ENCODE data around the gene FIGNL2.

The FIGNL2 gene

DNA sequence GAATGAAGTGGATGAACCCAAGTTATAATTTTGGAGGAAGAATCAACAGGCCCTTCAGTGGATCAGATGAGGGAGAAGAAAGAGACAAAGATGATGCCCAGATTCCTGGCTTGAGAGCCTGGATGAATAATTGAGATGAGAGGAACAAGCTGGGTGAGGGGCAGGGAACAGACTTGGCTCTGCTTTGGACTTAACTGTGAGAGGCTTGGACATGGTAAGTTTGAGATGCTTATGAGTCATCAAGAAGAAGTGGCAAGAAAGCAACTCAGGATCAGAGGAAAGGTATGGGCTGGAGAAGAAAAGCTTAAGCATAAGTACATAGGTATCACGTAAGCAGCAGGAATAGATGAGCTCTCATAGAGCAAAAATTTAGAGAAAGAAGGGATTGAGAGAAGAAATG, 55.3 kb downstream of the FIGNL2 start:
- H3K27me3 ChIP-seq (ENCODE audit: control insufficient read depth, insufficient read depth, low read length), result no peaks in the 10 kb centered on the region
- peaks cover 3% of the 10 kb centered on the region for H3K36me3 ChIP-seq (ENCODE audit: control insufficient read depth, insufficient read depth, low read length)
- no peak overlapping the region for H3K4me3 ChIP-seq (ENCODE audit: low read depth, low read length)
- no peaks in the 10 kb centered on the region for H3K9me3 ChIP-seq (ENCODE audit: control insufficient read depth, insufficient read depth, low read length)
- H3K9ac ChIP-seq (ENCODE audit: low read depth, low read length), result no peak overlapping the region
- no peaks in the 10 kb centered on the region for H3K4me1 ChIP-seq (ENCODE audit: control insufficient read depth, insufficient read depth, low read length)

DNA sequence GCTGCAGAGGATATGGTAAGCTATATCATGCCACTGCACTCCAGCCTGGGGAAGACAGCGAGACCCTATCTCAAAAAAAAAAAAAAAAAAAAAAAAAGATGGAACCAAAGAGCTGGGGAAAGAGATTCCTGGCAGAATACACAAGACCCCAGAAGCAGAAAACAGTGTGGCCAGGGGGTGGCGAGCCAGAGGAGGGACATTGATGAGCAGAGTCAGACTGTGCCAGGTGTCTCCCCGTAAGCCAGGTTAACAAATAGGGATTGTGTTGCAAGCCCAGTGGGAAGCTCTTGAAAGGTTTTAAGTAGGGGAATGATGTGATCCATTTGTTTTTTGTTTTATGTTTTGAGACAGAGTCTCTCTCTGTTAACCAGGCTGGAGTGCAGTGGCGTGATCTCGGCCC, 56.1 kb downstream of the FIGNL2 start:
- Histone ChIP-seq H3K9ac (ENCODE audit: low read depth, low read length) (no peak overlapping the region), H3K9me3 (ENCODE audit: control insufficient read depth, insufficient read depth, low read length) (no peaks in the 10 kb centered on the region), H3K4me3 (ENCODE audit: low read depth, low read length) (no peak overlapping the region), H3K36me3 (ENCODE audit: control insufficient read depth, insufficient read depth, low read length) (no peaks in the 10 kb centered on the region), H3K4me1 (ENCODE audit: control insufficient read depth, insufficient read depth, low read length) (no peaks in the 10 kb centered on the region), H3K27me3 (ENCODE audit: control insufficient read depth, insufficient read depth, low read length) (no peaks in the 10 kb centered on the region)

DNA sequence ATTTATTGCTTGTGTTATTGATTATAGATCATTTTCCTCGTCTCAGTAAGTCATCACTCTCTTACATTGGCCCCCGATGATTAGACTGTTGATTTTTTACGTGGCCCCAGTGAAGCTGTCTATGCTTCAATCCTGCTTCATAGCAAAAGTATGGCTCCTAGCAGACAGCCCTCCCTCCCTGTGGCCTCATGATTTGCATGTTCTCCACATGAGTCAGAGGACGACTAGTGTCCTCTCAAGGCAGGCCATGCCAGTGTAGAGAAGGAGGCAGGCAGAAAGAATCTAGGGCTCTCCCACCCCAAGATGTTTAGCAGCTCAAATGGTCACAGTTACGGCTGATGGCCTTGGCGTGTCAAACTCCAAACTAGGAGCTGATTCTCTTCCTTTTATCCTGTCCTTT, 59.6 kb downstream of the FIGNL2 start:
- Histone ChIP-seq H3K9me3 (ENCODE audit: control insufficient read depth, insufficient read depth, low read length) (no peaks in the 10 kb centered on the region), H3K4me3 (ENCODE audit: low read depth, low read length) (no peak overlapping the region), H3K4me1 (ENCODE audit: control insufficient read depth, insufficient read depth, low read length) (no peaks in the 10 kb centered on the region), H3K9ac (ENCODE audit: low read depth, low read length) (no peak overlapping the region), H3K27me3 (ENCODE audit: control insufficient read depth, insufficient read depth, low read length) (no peaks in the 10 kb centered on the region), H3K36me3 (ENCODE audit: control insufficient read depth, insufficient read depth, low read length) (no peaks in the 10 kb centered on the region)

DNA sequence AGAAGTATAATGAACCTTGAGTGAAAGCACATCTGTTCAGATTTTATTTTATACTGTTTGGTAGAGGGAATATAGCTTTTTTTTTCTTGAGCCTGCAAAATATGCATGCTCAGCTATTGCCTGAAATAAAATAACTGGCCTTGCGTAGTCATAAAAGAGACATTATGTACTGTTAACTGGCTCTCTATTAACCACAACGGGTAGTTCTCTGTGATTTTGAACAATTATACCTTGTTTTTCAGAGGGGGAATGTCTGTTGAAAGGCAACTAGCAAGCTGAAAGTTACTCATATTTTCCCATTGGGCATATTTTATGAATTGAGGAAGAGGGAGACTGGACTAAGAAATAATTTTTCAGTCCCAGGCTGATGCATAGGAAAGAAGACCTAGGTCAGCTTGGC, 62.6 kb downstream of the FIGNL2 start:
- no peak overlapping the region for H3K9ac ChIP-seq (ENCODE audit: low read depth, low read length)
- H3K36me3 ChIP-seq (ENCODE audit: control insufficient read depth, insufficient read depth, low read length), result no peaks in the 10 kb centered on the region
- H3K9me3 ChIP-seq (ENCODE audit: control insufficient read depth, insufficient read depth, low read length), result no peaks in the 10 kb centered on the region
- no peaks in the 10 kb centered on the region for H3K4me1 ChIP-seq (ENCODE audit: control insufficient read depth, insufficient read depth, low read length)
- no peaks in the 10 kb centered on the region for H3K27me3 ChIP-seq (ENCODE audit: control insufficient read depth, insufficient read depth, low read length)
- no peak overlapping the region for H3K4me3 ChIP-seq (ENCODE audit: low read depth, low read length)

DNA sequence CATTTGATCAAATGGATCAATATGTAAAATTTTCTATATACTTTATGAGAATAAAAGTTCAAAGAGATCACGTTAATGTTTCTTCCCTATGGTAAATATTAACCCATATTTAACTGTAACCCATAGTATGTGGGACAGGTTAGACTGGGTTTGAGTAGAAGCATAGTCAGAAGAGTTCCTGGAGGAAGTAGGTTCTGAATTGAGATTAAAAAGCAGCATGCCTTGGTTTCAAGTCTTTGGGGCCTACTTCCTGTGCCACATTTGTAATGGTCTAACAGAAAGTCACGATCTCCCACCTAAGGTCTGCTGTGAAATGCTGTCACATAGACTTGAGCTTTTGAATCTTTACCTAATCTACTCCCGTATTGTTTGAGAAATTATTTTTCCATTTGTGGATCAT, 63.8 kb downstream of the FIGNL2 start:
- Histone ChIP-seq H3K9me3 (ENCODE audit: control insufficient read depth, insufficient read depth, low read length) (no peaks in the 10 kb centered on the region), H3K9ac (ENCODE audit: low read depth, low read length) (no peak overlapping the region), H3K27me3 (ENCODE audit: control insufficient read depth, insufficient read depth, low read length) (no peaks in the 10 kb centered on the region), H3K4me1 (ENCODE audit: control insufficient read depth, insufficient read depth, low read length) (no peaks in the 10 kb centered on the region), H3K36me3 (ENCODE audit: control insufficient read depth, insufficient read depth, low read length) (no peaks in the 10 kb centered on the region), H3K4me3 (ENCODE audit: low read depth, low read length) (no peak overlapping the region)

DNA sequence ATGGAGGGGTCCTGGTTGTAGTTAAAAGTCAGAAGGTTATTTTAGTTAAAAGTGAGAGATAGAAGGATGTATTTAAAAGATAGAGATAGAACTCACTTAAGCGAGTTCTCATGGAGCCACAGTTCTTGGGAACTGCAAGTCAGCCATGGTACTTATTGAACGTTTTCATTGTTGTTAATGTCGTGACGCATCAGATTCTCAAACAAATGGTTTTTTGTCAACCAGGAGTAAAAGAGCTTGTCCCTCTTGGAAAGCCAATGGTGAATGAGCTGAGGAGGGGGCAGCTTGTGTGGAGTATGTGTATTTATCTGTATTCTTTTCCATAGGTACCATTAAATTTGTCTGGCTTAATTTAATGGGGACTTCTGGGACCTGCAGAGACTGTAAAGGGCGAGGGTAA, 68.6 kb downstream of the FIGNL2 start:
- Histone ChIP-seq H3K4me3 (ENCODE audit: low read depth, low read length) (no peak overlapping the region), H3K9me3 (ENCODE audit: control insufficient read depth, insufficient read depth, low read length) (no peaks in the 10 kb centered on the region), H3K36me3 (ENCODE audit: control insufficient read depth, insufficient read depth, low read length) (no peaks in the 10 kb centered on the region), H3K27me3 (ENCODE audit: control insufficient read depth, insufficient read depth, low read length) (no peaks in the 10 kb centered on the region), H3K4me1 (ENCODE audit: control insufficient read depth, insufficient read depth, low read length) (no peaks in the 10 kb centered on the region), H3K9ac (ENCODE audit: low read depth, low read length) (no peak overlapping the region)

DNA sequence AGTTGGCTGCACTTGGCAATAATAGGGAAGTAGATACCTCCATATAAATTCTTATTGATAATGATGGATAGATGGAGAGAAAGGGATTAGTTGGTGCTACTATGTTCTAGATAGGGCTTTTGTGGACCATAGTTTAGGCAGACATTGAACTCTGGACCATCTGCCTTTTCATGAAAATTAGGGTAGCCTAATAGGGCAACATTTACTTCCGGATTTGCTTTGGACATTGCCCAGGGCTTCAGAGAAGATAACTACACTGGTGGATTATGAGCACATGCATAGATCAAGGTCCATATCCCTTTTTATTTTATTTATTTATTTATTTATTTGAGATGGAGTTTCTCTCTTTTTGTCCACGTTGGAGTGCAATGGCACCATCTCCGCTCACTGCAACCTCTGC, 70.5 kb downstream of the FIGNL2 start:
- H3K9me3 ChIP-seq (ENCODE audit: control insufficient read depth, insufficient read depth, low read length), result no peaks in the 10 kb centered on the region

DNA sequence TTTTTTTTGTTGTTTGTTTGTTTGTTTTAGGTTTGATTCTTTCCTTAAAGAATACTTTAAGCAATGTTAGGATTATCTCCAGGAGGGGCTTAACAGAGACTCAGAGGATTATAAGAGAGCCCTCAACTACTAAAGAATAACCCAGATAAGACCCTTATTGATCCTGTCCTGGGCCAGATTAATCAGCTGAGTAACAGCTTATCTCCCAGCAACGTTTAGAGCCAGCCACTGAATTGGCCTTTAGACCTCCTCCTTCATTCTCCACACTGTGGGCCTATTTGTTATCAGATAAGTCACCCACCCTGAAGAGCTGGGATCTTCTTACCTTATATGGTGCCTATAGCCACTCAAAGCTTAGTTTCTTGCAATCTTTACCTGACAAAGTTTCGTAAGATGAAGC, 71.1 kb downstream of the FIGNL2 start:
- H3K9ac ChIP-seq (ENCODE audit: low read depth, low read length), result no peak overlapping the region
- H3K9me3 ChIP-seq (ENCODE audit: control insufficient read depth, insufficient read depth, low read length), result no peaks in the 10 kb centered on the region
- no peak overlapping the region for H3K4me3 ChIP-seq (ENCODE audit: low read depth, low read length)
- no peaks in the 10 kb centered on the region for H3K27me3 ChIP-seq (ENCODE audit: control insufficient read depth, insufficient read depth, low read length)
- no peaks in the 10 kb centered on the region for H3K4me1 ChIP-seq (ENCODE audit: control insufficient read depth, insufficient read depth, low read length)
- H3K36me3 ChIP-seq (ENCODE audit: control insufficient read depth, insufficient read depth, low read length), result no peaks in the 10 kb centered on the region

More for the DNA sequence above, 70.5 kb downstream of the FIGNL2 start:
- Histone ChIP-seq H3K4me3 (ENCODE audit: low read depth, low read length) (no peak overlapping the region), H3K36me3 (ENCODE audit: control insufficient read depth, insufficient read depth, low read length) (no peaks in the 10 kb centered on the region), H3K4me1 (ENCODE audit: control insufficient read depth, insufficient read depth, low read length) (no peaks in the 10 kb centered on the region), H3K27me3 (ENCODE audit: control insufficient read depth, insufficient read depth, low read length) (no peaks in the 10 kb centered on the region), H3K9ac (ENCODE audit: low read depth, low read length) (no peak overlapping the region)

DNA sequence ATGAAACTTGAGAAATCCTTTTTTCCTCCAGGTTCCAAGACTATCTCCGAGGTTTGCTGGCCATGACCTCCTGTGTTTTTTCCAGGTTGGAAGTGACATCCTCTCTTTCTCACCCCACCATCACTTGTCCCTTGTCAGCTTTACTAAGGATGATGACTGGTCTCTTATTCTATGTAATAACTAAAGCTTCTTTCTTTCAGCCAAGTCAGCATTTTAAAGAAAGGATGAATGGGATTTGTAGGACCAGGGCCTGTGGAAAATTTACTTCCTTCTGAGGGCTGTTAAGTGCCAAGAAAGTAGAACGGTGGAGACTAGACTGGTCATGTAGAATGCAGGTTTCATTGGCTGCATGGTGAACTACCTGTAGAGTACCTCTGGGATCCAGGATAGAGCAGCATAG, 73.6 kb downstream of the FIGNL2 start:
- no peaks in the 10 kb centered on the region for H3K9me3 ChIP-seq (ENCODE audit: control insufficient read depth, insufficient read depth, low read length)
- H3K36me3 ChIP-seq (ENCODE audit: control insufficient read depth, insufficient read depth, low read length), result peaks cover 4% of the 10 kb centered on the region
- no peaks in the 10 kb centered on the region for H3K4me1 ChIP-seq (ENCODE audit: control insufficient read depth, insufficient read depth, low read length)
- no peaks in the 10 kb centered on the region for H3K27me3 ChIP-seq (ENCODE audit: control insufficient read depth, insufficient read depth, low read length)
- H3K4me3 ChIP-seq (ENCODE audit: low read depth, low read length), result no peak overlapping the region
- H3K9ac ChIP-seq (ENCODE audit: low read depth, low read length), result no peak overlapping the region

DNA sequence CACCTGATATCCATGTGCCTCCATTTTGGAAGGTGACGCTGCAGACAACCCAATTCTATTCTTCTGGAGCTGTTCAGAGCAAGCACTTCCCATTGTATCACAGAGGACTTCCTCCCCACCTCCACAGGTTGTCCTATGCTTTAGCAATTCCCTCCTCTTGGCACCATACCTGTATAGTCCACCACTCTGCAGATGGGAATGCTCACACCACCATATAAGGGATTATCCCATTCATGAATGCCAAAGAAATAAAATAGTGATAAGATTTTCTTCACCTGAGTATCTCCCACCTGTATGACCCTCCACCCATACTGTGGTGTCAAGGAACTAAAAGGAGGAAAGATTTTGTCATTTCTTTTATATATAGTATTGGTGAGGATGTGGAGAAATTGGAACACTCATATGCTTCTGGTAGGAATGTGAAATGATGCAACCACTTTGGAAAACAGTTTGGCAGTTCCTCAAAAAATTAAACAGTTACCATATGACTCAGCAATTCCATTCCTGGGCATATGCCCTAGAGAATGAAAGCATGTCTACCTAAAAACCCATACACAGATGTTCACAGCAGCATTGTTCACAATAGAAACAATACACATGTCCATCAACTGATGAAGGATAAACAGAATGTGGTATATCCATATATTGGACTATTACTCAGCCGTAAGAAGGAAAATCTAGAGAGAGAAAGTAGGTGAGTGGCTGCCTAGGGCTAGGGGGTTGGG, 75.2 kb downstream of the FIGNL2 start:
- no peaks in the 10 kb centered on the region for H3K27me3 ChIP-seq (ENCODE audit: control insufficient read depth, insufficient read depth, low read length)
- peaks cover 12% of the 10 kb centered on the region for H3K36me3 ChIP-seq (ENCODE audit: control insufficient read depth, insufficient read depth, low read length)
- no peak overlapping the region for H3K9ac ChIP-seq (ENCODE audit: low read depth, low read length)
- H3K4me3 ChIP-seq (ENCODE audit: low read depth, low read length), result no peak overlapping the region
- no peaks in the 10 kb centered on the region for H3K4me1 ChIP-seq (ENCODE audit: control insufficient read depth, insufficient read depth, low read length)
- H3K9me3 ChIP-seq (ENCODE audit: control insufficient read depth, insufficient read depth, low read length), result no peaks in the 10 kb centered on the region

DNA sequence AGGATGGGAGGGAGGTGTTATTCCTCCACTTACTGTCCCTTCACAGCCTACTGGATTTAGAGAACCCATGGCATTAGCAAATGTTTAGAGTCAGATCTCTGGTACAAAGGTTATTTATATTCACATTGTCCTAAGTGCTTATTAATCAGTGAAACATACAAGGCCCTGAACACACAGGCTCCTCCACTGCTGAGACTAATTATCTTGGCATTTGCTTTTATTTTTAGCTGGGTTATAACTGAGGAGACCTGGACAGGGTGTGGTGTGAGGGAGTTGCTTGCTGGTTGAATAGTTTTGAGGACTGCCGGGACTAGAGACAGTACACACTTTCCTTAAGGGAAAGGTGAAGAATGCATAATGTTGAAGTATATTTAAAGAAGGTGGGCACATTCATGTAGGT, 77.5 kb downstream of the FIGNL2 start:
- H3K36me3 ChIP-seq (ENCODE audit: control insufficient read depth, insufficient read depth, low read length), result peaks cover 12% of the 10 kb centered on the region
- no peak overlapping the region for H3K9ac ChIP-seq (ENCODE audit: low read depth, low read length)
- no peaks in the 10 kb centered on the region for H3K27me3 ChIP-seq (ENCODE audit: control insufficient read depth, insufficient read depth, low read length)
- H3K9me3 ChIP-seq (ENCODE audit: control insufficient read depth, insufficient read depth, low read length), result no peaks in the 10 kb centered on the region
- H3K4me1 ChIP-seq (ENCODE audit: control insufficient read depth, insufficient read depth, low read length), result no peaks in the 10 kb centered on the region
- no peak overlapping the region for H3K4me3 ChIP-seq (ENCODE audit: low read depth, low read length)
